ENCODE data around the gene EYA4.

Gene EYA4

DNA sequence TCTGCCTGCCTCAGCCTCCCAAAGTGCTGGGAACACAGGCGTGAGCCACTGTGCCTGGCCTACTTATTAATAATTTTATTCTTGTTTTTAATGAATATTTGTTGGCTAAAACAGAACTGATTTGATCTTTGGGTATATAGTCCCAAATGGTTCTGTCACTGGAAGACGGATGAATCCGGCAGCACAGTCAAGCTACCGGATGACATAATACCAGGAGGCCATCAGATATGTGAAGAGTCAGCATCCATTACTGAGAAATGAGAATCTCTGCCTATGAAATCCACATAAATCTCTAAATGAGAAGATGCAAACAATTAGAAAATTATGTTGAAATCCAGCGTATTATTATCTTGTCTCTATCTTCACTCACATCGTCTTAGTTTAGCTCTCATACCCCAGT, 263.0 kb downstream of the EYA4 start:
- Histone ChIP-seq H3K4me3 (no peak overlapping the region), H3K9me3 (no peaks in the 10 kb centered on the region), H3K36me3 (no peaks in the 10 kb centered on the region), H3K27me3 (no peaks in the 10 kb centered on the region), H3K4me1 (peaks cover 0 to 57% (median 37%) of the 10 kb centered on the region in 4 donors), H3K27ac (peak overlapping the region; percentile 18 to 53)
- intact Hi-C loops (cut with DNase I; ENCODE audit: low total_unique reads): no loop called here
- TF ChIP-seq, protein P1, sequence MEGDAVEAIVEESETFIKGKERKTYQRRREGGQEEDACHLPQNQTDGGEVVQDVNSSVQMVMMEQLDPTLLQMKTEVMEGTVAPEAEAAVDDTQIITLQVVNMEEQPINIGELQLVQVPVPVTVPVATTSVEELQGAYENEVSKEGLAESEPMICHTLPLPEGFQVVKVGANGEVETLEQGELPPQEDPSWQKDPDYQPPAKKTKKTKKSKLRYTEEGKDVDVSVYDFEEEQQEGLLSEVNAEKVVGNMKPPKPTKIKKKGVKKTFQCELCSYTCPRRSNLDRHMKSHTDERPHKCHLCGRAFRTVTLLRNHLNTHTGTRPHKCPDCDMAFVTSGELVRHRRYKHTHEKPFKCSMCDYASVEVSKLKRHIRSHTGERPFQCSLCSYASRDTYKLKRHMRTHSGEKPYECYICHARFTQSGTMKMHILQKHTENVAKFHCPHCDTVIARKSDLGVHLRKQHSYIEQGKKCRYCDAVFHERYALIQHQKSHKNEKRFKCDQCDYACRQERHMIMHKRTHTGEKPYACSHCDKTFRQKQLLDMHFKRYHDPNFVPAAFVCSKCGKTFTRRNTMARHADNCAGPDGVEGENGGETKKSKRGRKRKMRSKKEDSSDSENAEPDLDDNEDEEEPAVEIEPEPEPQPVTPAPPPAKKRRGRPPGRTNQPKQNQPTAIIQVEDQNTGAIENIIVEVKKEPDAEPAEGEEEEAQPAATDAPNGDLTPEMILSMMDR (IDR thresholded peaks at IDR 0.05): no peak
- DNase-seq: no peak

DNA sequence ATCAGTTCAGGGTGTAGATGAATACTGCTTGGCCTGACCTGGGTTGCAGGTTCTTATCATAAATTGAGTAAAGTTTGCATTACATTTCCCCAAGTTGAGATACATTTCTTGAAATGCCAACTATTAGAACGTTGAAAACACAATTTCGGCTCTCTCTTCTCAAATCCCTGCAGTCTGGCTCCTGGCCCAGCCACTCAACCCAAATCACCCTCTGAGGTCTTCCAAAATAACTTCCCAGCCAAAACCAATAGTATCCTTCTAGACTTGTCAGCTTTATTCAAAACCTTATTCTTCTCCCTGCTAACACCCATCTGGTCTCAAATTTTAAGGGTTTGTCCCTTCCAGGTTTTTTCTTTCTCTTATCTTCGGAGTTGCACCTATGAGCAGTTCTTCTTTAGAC, 263.6 kb downstream of the EYA4 start:
- Histone ChIP-seq H3K9me3 (no peaks in the 10 kb centered on the region), H3K4me1 (peaks cover 0 to 57% (median 37%) of the 10 kb centered on the region in 4 donors), H3K36me3 (no peaks in the 10 kb centered on the region), H3K27me3 (no peaks in the 10 kb centered on the region), H3K4me3 (no peak overlapping the region), H3K27ac (no peak overlapping the region)
- TF ChIP-seq, protein P1 (IDR thresholded peaks at IDR 0.05): no peak
- intact Hi-C loops (cut with DNase I; ENCODE audit: low total_unique reads): no loop called here
- no peak for DNase-seq

DNA sequence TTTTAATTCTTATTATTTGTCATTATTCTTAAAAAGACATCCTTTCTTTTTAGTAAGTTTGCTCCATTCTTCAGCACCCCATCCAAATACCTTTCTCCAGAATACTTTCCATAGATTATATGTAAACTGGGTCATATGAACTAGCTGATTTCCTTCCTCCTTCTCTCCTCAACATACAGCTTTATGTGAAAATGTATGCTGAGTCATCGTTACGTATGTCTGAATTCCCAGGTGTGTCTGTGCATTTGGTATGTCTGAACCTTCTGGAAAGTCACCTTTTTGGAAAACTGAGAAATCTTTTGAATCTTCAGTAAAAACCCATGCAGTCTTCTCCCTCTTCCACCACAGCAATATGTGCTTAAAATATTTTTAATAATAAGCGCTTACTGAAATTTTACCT, 264.5 kb downstream of the EYA4 start:
- intact Hi-C loops (cut with DNase I; ENCODE audit: low total_unique reads): no loop called here
- TF ChIP-seq, protein P1 (IDR thresholded peaks at IDR 0.05): no peak
- Histone ChIP-seq H3K27ac (no peak overlapping the region), H3K9me3 (no peaks in the 10 kb centered on the region), H3K36me3 (no peaks in the 10 kb centered on the region), H3K4me1 (peaks cover 0 to 48% (median 37%) of the 10 kb centered on the region in 4 donors), H3K4me3 (no peak overlapping the region), H3K27me3 (no peaks in the 10 kb centered on the region)
- no peak for DNase-seq

DNA sequence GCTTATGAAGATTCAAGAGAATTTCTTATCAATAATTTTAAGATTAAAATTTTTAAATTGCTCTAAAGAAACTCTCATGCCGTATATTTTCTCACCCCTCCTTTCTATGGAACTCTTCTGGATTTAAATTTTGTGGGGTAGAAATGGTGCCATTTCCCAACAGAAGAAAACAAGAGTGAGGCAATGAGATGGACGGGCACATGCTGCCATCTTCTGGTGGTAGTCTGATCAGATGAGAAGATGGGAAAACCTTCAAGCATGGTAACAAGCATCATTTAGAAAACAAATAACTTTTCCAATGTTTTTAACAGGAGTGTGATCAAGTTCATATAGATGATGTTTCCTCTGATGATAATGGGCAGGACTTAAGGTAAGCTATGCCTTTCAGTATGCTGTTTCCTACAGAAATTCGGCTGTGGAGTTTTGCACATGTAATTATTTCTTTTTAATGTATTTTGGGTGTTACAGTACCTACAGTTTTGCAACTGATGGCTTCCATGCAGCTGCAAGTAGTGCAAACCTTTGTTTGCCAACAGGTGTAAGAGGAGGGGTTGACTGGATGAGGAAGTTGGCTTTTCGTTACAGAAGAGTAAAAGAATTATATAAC, 271.4 kb downstream of the EYA4 start:
- H3K36me3 ChIP-seq: no peaks in the 10 kb centered on the region
- DNase-seq: peak in 1 of 2 donors; percentile 24
- no peak overlapping the region for H3K27ac ChIP-seq
- H3K27me3 ChIP-seq: no peaks in the 10 kb centered on the region
- no peaks in the 10 kb centered on the region for H3K9me3 ChIP-seq
- no peak overlapping the region for H3K4me3 ChIP-seq
- TF ChIP-seq, protein P1 (IDR thresholded peaks at IDR 0.05): peak; percentile 66 to 71
- intact Hi-C loops (cut with DNase I; ENCODE audit: low total_unique reads): loop anchor here (5.0 to 10.0 kb wide), 2 partner anchors 325 to 688 kb away; no protein-coding TSS in a partner anchor
- no peaks in the 10 kb centered on the region for H3K4me1 ChIP-seq

DNA sequence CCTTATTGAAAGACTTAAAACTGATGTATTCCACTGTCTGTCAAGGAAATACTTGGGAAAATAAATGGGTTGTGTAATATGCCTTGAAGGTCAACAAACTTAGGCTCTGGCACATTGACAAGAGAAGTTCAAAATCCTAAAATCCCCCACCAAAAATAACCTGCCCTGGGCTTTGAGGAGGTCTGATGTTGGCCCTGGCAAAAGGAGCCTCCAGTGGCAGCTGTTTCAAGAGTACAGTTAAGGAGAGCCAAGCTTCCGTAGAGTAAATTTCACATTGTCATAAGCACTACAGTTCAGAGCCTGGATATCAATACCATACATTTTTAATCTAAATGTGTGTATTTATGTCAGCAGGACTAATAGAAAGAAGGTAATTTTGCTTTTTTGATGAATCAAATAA, 282.7 kb downstream of the EYA4 start:
- no peaks in the 10 kb centered on the region for H3K4me1 ChIP-seq

More for the DNA sequence above, 282.7 kb downstream of the EYA4 start:
- TF ChIP-seq, protein P1 (IDR thresholded peaks at IDR 0.05): no peak
- intact Hi-C loops (cut with DNase I; ENCODE audit: low total_unique reads): no loop called here
- H3K9me3 ChIP-seq: no peaks in the 10 kb centered on the region
- H3K27ac ChIP-seq: no peak overlapping the region
- H3K36me3 ChIP-seq: no peaks in the 10 kb centered on the region
- no peak overlapping the region for H3K4me3 ChIP-seq
- DNase-seq: no peak
- H3K27me3 ChIP-seq: no peaks in the 10 kb centered on the region

Data from tibial artery (tissue), 4 donors.